Stimulated activated naive CD8-positive, alpha-beta T cell treated with anti-CD3 and anti-CD28 coated beads, Interleukin-15, amount 100 ng/mL, for 72 hours (primary cell): ENCODE data around the gene RXFP4.
A peak's percentile ranks its signal among the peaks of the same experiment; 100 is the strongest.
"Not testable (repeated sequence)": the region's sequence is repeated elsewhere in the genome, so short reads cannot be mapped to it uniquely, and the experiment has no call there.

Source experiments
- ATAC-seq: fragments of 150-1000 bp; cut with Tn5 transposase; 2 replicates; pipeline ENCODE4 v1.10.0; 2021; ENCODE audit warnings: mild to moderate bottlenecking, moderate library complexity
- DNase-seq, 2 donors: peaks; one replicate each; pipeline ENCODE4 v3.0.0; 2021 to 2022
- H3K27ac Mint-ChIP-seq, 2 donors: one replicate each; pipeline ENCODE4 v1.8.0; 2022; ENCODE audit warnings: mild to moderate bottlenecking in 2 of 2, mixed read lengths in 2 of 2, moderate library complexity in 2 of 2
- H3K27me3 Mint-ChIP-seq: one replicate; pipeline ENCODE4 v1.8.0; 2022; ENCODE audit warnings: mixed read lengths
- H3K4me1 Mint-ChIP-seq: one replicate; pipeline ENCODE4 v1.8.0; 2022; ENCODE audit warnings: mild to moderate bottlenecking, mixed read lengths
- H3K4me3 Mint-ChIP-seq, 2 donors: one replicate each; pipeline ENCODE4 v1.8.0; 2022; ENCODE audit warnings: mild to moderate bottlenecking in 2 of 2, mixed read lengths in 2 of 2, moderate library complexity in 1 of 2
- H3K9me3 Mint-ChIP-seq, 2 donors: one replicate each; pipeline ENCODE4 v1.8.0; 2022; ENCODE audit warnings: mixed read lengths in 2 of 2

The RXFP4 gene

DNA sequence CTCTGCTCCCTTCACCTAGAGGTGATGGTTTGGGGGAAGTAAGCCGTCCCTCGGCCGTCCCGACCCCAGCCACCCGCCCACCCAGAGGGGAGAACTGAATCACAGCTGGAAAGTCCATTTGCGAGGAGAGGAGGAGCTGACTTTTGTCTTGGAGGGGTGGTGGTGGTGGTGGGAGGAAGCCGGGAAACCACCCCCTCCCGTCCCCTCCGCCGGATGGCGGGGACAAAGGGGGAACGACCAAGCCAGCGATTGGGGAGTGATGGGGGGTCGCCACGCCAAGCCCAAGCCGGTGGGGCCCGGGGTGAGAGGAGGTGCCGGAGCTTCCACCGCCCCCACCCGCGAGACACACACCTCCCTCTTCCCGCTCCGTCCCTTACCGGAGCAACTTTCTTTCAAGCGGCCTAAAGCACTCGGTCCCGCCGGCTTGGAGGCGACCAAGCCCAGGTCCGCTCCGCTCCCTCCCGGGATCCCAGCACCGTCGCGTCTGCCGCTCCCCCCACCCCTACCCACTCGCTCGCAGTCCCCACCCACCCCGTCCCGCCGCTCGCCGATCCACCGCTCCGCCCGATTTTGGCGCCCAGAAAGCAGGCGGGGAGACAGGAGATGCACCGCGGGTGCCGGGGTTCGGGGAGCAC is 36.4 kb downstream of the RXFP4 start:
- Mint-ChIP-seq H3K4me3 (peak overlapping the region; percentile 77 to 86), H3K9me3 (no peaks in the 10 kb centered on the region), H3K27ac (peak overlapping the region; percentile 92 to 97), H3K4me1 (peaks cover 75% of the 10 kb centered on the region), H3K27me3 (no peaks in the 10 kb centered on the region)
- DNase-seq, result peak; percentile 59 to 79
- peak; percentile 54 for ATAC-seq

DNA sequence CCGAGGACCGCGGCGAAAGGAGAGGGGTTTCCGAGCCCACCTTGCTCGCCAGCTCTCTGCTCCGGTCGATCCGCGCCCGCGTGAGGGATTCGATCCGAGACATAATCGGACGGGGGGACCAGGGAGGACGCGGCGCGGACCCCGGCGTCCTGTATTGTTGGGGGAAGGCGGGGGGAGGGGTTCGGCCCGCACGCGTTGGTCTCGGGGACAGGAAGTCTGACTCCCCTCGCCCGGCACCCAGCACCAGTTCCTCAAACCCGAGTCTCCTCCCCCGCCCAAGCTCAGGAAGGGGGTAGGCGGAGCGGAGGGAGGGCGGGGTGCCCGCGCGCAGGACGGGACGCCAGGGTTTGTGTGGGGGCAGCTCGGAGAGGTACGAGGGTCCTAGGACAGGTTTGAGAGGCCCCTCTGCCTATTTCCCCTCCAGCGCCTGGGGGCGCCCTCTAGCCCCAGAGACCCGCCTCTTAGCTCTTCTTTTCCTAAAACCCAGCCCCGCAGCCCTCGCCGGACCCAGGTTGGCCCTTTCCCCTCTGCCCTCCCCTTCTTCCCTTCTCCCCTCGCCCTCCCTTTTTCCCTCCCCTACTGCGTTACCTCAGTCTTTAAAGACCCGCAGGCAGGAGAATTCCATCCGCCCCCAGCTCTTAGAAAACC is 37.0 kb downstream of the RXFP4 start, which contains the start of gene ARHGEF2:
Gene ARHGEF2, minus strand, starts transcription at position 223 of the 648 bp plus-strand sequence. Its CDS starts 120 bp downstream, at position 103.
- H3K4me1 Mint-ChIP-seq, result peaks cover 75% of the 10 kb centered on the region
- peak; percentile 82 to 88 for DNase-seq
- H3K4me3 Mint-ChIP-seq, result peak within 1 kb of the TSS; percentile 77 to 86
- H3K9me3 Mint-ChIP-seq, result no peaks in the 10 kb centered on the region
- peak within 1 kb of the TSS; percentile 93 to 97 for H3K27ac Mint-ChIP-seq
- ATAC-seq, result peak; percentile 75
- no peaks in the 10 kb centered on the region for H3K27me3 Mint-ChIP-seq

DNA sequence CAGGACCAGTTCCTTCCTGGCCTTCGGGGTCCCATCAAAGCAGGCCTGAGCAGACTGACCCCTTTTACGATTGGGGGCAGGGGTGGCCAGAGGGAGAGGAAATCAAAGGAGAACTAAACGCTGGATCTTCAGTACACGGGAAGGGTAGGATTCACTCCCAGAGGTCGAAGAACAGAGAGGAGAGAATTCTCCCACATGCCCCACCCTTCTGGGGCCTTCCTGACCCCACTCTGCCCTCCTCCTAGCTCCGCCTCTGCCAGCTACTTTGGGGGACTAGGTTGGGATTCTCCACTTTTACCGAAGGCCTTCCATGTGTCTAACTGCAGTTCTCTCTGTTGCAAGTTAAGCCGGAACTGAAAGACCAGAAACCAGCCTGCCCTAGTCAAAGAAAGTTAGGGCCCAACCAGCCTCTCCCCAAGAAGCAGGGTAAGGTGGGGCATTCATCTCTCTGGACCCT is 37.6 kb downstream of the RXFP4 start:
- peaks cover 75% of the 10 kb centered on the region for H3K4me1 Mint-ChIP-seq
- no peaks in the 10 kb centered on the region for H3K27me3 Mint-ChIP-seq
- peak overlapping the region; percentile 77 to 86 for H3K4me3 Mint-ChIP-seq
- peak overlapping the region; percentile 93 to 97 for H3K27ac Mint-ChIP-seq
- DNase-seq, result no peak
- no peak for ATAC-seq
- no peaks in the 10 kb centered on the region for H3K9me3 Mint-ChIP-seq

DNA sequence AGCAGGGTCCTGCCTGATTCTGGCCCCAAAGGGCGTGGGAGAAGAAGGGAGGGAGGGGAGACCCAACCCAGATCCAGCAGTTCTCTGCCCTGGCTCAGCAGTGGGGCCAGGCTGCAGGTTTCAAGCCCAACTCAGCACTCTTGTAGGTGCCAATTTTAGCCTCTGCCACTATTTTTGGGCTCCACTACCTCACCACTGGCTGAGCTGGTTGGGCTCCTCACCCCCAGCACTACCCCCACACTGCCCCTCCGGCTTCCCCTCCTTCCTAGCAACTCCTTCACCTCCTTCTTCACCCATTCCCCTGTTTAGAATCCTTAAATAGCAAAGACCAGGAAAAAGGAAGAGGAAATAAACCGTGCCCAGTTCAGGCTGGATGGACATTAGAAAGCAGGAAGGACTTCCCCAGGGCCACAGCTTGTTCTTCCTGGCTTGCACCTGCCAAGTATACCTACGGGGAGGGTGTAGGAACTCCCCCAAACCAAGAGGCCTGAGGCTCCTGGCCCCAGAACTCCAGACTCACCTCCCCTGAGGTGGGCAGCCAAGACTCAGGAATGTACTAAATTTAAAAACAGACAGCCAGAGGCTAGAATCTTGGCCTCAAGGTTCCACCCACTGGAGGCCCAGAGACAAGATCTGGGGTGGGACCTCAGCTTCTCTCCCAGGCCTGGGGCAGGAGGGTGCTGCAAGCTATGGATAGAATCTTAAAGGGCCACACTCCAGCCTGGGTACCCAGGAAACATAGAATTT is 38.3 kb downstream of the RXFP4 start:
- Mint-ChIP-seq H3K4me3 (peak overlapping the region; percentile 77 to 86), H3K27me3 (no peaks in the 10 kb centered on the region), H3K27ac (peak overlapping the region; percentile 93 to 97), H3K9me3 (no peaks in the 10 kb centered on the region), H3K4me1 (peaks cover 70% of the 10 kb centered on the region)
- DNase-seq, result no peak
- no peak for ATAC-seq

DNA sequence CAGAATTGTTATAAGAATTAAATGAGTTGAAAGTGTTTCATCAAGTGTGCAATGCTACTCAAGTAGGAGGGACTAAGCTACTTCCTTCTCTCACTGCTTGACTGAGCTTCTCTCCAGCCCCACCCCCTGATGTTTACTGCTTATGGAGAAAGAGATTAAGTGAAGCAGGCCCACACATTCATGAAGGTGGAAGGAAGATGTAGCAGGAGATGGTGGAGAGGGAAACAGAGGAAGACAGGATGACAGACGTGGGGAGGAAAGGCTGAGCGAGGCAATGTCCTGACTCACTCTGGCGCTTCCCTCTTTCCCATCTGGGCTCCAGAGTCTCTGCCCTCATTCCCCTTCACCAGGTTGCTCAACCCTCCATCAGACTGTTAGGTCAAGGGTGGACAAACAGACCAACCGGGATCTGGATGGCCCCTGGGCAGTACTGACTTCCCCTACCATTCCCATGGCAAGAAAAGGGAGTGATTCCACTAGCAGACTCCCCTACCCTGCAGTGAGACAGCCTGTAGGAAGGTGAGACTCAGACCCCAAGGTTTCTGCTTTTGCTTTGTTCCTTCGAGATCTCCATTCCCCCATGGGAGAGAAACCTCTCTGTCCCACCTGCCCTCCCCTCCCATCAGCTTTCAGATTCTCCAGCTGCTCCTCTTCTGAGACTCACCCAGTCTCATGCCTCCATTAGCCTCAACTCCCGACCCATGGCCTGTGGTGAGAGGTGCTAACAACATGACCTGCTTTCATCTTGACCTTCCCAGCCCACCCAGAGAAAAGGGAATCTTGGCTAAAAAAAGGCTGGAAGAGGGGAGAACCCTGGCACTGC is 40.0 kb downstream of the RXFP4 start:
- Mint-ChIP-seq H3K27me3 (no peaks in the 10 kb centered on the region), H3K27ac (peak overlapping the region; percentile 23 to 93), H3K4me3 (peak overlapping the region; percentile 77 to 86), H3K4me1 (peaks cover 53% of the 10 kb centered on the region), H3K9me3 (no peaks in the 10 kb centered on the region)
- no peak for DNase-seq
- no peak for ATAC-seq

DNA sequence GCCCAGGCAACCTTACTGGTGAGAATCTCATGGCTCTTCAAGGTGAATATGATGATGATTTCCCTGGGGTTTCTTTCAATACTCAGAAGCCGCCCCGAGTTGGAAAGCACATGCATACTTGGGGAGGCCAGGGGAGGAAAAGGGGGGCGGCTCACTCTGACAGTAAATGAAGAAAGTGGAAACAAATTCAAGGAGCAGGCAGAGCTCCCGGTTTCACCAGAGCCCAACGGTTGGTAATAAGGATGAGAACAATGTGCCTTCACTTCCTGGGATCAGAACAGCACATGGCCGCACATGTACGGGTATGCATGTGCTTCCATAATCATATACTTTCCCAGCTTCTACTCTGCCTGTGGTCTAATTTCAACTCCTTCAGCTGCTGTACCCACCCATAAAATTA is 40.7 kb downstream of the RXFP4 start:
- peak overlapping the region; percentile 5 to 77 for H3K27ac Mint-ChIP-seq
- H3K27me3 Mint-ChIP-seq, result no peaks in the 10 kb centered on the region
- H3K9me3 Mint-ChIP-seq, result no peaks in the 10 kb centered on the region
- peak overlapping the region; percentile 77 to 86 for H3K4me3 Mint-ChIP-seq
- ATAC-seq, result no peak
- DNase-seq, result no peak
- peaks cover 49% of the 10 kb centered on the region for H3K4me1 Mint-ChIP-seq

DNA sequence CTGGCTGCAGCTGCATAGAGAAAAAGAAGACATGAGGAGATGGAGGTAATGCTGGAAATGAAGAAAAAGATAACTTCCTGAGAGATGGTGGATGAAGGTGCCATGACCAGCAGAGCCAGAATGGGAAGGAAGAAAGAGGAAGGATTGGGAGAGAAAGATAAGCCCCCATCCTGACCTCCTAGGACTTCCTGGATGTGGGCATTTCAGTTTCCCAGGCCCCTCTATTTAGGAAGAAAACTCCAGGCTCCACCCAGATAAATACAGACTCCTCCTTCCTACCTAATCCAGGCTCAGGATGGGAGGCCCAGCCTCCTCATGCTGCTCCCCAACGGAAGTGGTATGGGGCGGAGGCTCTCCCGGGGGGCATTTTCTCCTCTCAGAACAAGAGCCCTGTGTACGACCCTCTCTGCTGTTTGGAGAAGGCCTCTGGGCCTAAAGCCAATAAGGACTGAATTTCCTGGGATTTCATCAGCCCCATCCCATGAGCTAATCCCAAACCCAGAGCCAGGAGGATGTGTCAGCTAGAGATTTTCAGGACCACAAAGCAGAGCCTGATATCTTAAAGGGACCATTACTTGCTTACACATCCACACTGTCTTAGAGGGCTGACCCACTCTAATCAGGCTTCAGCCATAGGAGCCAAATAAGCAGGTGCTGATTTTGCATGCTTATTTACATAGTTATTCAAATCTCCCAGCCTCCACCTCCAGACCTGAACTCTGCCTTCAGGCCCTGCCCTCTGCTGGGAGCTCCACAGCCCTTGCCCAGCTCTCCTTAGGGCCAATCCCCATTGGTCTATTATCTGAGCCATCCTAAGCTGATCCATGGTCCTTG is 42.0 kb downstream of the RXFP4 start:
- ATAC-seq, result peak; percentile 58

DNA sequence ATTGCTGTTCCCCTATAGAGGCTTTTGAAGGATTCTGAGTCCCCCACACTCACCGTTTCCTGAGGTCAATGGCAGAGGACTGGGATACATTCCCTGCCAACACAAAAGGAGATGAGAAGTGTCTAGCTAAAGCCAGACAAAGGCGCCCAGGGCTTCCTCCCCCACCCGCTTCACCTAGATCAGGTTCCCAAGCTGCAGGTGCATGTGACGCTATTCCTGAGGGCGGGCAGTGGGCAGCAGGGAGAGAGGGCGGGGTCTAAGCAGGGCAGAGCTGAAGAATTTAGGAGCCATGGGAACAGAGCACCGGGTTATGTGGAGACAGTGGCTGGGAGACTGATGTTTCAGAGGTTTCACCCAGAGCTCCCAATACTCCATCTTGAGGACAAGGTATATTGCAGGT is 42.9 kb downstream of the RXFP4 start:
- Mint-ChIP-seq H3K27ac (no peak overlapping the region), H3K4me1 (peaks cover 58% of the 10 kb centered on the region), H3K27me3 (no peaks in the 10 kb centered on the region), H3K4me3 (no peak overlapping the region), H3K9me3 (no peaks in the 10 kb centered on the region)
- no peak for DNase-seq
- no peak for ATAC-seq

More for the DNA sequence above, 42.0 kb downstream of the RXFP4 start:
- no peaks in the 10 kb centered on the region for H3K9me3 Mint-ChIP-seq
- no peaks in the 10 kb centered on the region for H3K27me3 Mint-ChIP-seq
- DNase-seq, result no peak
- no peak overlapping the region for H3K4me3 Mint-ChIP-seq
- H3K27ac Mint-ChIP-seq, result peak overlapping the region; percentile 63 to 92
- peaks cover 49% of the 10 kb centered on the region for H3K4me1 Mint-ChIP-seq

DNA sequence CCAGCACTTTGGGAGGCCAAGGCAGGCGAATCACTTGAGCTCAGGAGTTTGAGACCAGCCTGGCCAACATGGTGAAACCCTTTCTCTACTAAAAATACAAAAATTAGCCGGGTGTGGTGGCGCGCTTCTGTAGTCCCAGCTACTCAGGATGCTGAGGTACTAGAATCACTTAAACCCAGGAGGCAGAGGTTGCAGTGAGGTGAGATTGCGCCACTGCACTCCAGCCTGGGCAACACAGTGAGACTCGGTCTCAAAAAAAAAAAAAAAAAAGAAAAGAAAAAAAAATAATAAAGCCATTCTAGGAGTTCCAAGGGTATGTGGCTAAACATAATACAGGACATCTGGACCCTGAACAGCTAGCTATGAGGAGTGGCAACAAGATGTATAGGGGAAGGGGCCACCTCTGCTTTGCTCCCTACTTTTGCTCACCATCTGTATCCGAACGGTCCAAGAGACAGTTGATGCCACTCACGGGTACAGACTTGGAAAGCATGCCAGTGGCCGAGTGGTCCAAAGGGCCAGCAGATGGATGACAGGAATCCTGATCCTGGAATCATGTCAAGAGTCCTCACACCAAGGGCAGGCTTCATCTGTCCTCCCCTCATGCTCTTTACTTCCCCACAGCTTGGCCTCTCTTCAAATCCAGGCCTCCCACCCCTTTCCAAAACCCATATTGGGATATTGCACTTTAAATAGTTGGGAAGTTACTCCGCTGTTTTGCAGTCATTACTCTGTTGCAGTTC is 43.6 kb downstream of the RXFP4 start:
- H3K27me3 Mint-ChIP-seq, H3K4me3 Mint-ChIP-seq, H3K9me3 Mint-ChIP-seq, H3K27ac Mint-ChIP-seq, ATAC-seq, DNase-seq: not testable (repeated sequence)
- peaks cover 58% of the 10 kb centered on the region for H3K4me1 Mint-ChIP-seq

DNA sequence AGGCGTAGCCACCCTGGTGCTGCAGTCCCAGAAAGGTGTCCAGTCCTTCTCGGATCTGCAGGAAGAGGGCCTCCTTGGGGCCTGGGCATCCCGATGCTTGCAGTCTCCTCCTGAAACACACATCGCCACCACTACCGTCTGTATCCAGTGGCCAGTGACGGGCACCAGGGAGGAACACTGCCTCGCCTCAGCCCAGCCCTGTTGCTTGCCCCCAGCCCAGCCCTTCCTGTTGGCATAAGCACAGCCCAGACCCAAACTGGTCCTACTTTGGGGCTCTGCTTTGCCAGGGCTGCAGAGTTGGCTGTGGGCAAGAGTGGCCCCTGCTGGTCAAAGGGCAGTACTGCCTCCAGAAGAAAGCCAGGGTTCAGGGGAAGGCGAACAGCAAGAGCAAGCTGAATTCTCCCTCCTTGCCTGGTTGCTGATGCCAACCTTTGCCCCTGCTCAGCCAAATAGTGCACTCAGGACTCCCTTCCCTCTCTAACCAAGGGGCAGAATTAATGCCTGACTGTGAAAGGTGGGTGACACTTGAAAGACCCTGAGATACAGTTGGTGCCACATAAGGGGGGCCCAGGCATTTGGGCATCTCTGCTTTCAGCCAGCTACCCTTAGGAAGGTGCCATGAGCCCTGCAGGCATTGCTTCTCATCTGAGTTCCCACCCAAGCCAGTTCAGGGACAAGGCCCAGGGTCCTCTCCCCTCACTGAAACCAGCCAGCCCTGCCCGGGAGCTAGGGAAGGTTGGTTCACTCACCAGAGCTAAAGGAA is 48.0 kb downstream of the RXFP4 start:
- Mint-ChIP-seq H3K4me1 (peaks cover 24% of the 10 kb centered on the region), H3K9me3 (no peaks in the 10 kb centered on the region), H3K4me3 (peak overlapping the region; percentile 39 to 68), H3K27ac (no peak overlapping the region), H3K27me3 (no peaks in the 10 kb centered on the region)
- DNase-seq (peak; percentile 84 to 86), ATAC-seq (peak; percentile 95)

DNA sequence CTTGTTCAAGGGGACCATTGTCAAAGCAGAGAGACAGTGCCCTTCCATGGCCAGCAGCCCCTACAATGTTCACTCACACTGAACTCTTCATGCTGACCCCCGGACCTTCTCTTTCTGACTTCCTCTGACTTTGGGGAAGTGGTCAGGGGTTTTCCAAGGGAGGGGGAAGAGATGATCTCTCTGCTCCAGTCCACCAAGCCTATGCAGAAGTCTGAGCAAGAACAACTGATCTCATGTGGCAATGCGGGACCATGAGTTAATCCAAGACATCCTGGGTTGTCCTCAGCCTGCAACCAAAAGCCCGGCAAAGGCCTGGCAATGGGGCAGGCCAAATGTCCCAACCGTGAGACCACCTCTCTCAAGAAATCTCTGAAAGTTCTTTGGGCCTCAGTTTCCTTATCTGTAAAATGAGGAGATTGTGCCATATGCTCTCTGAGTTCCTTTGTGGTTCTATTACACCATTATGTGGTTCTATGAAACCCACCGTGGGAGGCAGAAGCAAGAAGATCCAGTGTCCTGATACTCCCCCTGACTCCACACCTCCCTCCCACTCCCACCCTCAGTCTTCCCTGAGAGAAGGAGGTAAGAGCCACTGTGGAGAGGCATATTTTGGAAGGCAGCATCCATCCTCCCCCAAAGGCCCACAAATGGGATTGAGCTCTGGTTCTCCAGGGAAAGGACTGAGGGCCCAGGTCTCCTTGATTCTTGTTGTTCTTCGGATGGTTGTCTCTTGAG is 48.7 kb downstream of the RXFP4 start:
- Mint-ChIP-seq H3K9me3 (no peaks in the 10 kb centered on the region), H3K27ac (no peak overlapping the region), H3K4me1 (peaks cover 24% of the 10 kb centered on the region), H3K4me3 (peak overlapping the region; percentile 37 to 68), H3K27me3 (no peaks in the 10 kb centered on the region)
- DNase-seq (no peak), ATAC-seq (peak; percentile 54)
